ENCODE measurements around the gene BRSK1. TPM values are rescaled to one million over a fixed set of nuclear protein-coding genes. Genes with fewer than 3 reads are reported as not detected.

Gene BRSK1
- total and polyA plus RNA-seq, 10 of the 15 experiments (the other 5 are each of a cell fraction or from before 2014, with no cell fraction given), result 0.03 to 0.76 (median 0.25) TPM; not detected in 4

DNA sequence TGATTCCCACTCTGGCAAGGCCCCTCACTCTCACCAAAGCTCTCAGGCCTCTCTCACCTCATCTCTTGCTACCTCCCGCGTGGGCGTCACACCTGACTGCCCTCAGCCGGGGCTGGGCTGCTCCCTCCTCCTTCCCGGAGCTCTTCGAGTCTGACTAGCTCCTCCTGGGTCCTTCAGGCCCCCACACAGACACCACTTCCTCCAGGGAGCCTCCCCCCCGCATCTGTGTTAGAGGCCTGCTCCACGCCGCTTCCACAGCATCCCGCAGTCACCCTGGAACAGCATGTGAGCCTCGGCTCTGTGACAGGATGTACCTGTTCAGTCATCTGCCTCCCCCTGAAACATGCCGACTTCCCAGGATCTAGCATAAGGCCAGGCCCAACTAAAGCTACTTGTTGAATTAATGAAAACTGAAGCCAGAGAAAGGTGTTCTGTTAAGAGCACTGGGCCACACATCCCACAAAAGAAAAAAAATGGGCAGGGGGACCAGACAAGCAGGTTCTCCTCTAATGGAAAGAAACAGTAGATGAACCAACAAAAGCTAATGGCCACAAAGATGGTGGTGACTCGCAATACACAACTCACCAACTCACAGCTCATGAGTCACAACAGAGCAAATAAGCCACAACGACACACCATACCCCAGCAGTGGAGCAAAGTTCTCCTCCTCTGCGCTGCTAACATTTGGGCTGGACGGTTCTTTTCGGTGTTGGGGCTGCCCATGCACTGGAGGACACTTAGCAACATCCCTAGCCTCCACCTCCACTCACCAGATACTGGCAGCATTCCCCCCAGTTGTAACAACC, 28.0 kb upstream of the BRSK1 start (continued):
- TF ChIP-seq HDGF (IDR thresholded peaks at IDR 0.05) (peak; percentile 63; the same call in 1 of the 2 replicates), RELA (IDR thresholded peaks at IDR 0.05; ENCODE audit: borderline replicate concordance, partially characterized antibody) (peak; percentile 27), IKZF2 (IDR thresholded peaks at IDR 0.05) (peak in 1 of 2 experiments; percentile 25; a peak in 2 of 4 replicates), TCF3 (IDR thresholded peaks at IDR 0.05; ENCODE audit: borderline replicate concordance, insufficient read depth, low read depth, low read length) (0 out of 2 replicates have a peak, but pooled peaks have one; percentile 30), NR2C2 (IDR thresholded peaks at IDR 0.05; ENCODE audit: borderline replicate concordance, control insufficient read depth, insufficient read length, low read depth) (no peak), PAX5 (IDR thresholded peaks at IDR 0.05; ENCODE audit: borderline replicate concordance, low read depth, low read length) (peak; percentile 99), KAT2A (conservative IDR thresholded peaks at IDR 0.05; ENCODE audit: control insufficient read depth, low read depth, low read length) (no peak)
- TF ChIP-seq, protein P1, sequence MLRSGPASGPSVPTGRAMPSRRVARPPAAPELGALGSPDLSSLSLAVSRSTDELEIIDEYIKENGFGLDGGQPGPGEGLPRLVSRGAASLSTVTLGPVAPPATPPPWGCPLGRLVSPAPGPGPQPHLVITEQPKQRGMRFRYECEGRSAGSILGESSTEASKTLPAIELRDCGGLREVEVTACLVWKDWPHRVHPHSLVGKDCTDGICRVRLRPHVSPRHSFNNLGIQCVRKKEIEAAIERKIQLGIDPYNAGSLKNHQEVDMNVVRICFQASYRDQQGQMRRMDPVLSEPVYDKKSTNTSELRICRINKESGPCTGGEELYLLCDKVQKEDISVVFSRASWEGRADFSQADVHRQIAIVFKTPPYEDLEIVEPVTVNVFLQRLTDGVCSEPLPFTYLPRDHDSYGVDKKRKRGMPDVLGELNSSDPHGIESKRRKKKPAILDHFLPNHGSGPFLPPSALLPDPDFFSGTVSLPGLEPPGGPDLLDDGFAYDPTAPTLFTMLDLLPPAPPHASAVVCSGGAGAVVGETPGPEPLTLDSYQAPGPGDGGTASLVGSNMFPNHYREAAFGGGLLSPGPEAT (IDR thresholded peaks at IDR 0.05; ENCODE audit: low read depth), result peak; percentile 35; the same call in 1 of the 2 replicates
